GM18499 (cell line): Measurements from ENCODE around the gene KIF14.
"Not testable (repeated sequence)": the region's sequence is repeated elsewhere in the genome, so short reads cannot be mapped to it uniquely, and the experiment has no call there.

Source experiments
- ATAC-seq: cut with Tn5 transposase; IDR thresholded peaks from one replicate; pipeline ENCODE4 v1.9.1; 2021; ENCODE audit warnings: moderate number of reproducible peaks; ENCODE audit not compliant: insufficient read depth, unreplicated experiment

KIF14 gene

DNA sequence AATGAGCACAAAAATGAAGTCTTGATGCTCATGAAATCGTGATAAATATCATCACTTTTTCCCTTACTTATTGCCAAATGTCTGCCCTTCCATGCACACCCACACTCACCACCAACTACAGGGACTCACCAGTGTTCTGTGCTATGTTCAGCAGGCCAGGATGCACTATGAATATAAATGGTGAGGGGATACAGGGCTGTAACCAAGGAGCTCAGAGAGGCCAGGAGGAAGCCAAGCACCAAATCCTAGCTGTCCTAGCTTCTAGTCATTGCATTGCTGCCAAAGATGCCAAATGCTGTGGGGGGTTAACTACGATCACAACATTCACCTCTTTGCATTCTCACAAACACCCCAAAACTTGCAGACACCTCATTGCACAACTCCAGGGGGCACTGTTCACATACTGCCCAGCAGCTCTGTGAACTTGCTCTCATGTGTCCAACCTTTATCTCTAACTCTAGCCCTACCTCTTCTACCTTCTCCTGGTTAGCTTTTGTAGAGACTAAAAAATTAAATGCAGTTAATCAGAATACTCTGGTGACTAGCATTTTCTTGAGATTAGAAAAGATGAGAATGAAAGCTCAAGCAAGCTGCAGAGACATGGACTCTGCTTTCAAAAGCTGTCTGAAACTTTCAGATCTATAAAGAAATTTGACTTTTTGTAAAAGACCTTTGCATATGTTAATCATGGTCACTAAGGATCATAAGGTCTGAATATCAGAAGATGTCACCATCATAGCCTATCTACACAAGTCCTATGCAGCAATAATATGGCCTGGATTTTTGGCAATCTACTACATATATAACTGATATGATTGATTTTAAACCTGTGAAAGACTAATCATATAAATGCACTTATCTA lies 13.9 kb upstream of the KIF14 start:
- ATAC-seq: no peak

DNA sequence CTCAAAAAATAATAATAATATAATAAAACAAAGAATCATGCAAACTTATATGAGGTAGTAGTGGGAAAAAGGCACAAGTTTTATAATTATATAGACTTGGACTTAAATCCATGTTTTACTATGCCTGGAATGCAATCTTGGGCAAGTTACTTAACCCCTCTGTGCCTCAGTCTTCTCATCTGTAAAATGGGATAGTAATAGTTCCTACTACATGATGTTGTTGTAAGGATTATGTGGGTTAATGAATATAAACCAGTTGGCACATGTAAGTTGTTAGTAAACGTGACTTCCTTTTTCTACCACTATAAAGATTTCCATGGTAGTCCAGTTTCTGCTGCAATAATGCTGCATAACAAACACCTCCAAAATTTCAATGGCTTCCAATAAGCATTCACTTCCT lies 10.8 kb upstream of the KIF14 start:
- ATAC-seq: no peak

DNA sequence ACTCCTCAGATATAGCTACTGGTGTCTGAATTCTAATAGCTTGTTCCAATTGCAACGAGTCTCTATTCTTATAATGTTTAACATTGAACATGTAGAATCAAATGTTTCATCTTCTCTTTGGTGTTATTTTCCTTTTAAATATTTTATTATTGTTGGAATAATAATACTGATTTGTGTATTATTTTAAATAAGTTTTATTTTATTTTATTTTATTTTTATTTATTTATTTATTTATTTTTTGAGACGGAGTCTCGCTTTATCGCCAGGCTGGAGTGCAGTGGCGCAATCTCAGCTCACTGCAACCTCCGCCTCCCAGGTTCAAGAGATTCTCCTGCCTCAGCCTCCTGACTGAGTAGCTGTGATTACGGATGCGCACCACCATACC lies 10.0 kb upstream of the KIF14 start:
- ATAC-seq: not testable (repeated sequence)

DNA sequence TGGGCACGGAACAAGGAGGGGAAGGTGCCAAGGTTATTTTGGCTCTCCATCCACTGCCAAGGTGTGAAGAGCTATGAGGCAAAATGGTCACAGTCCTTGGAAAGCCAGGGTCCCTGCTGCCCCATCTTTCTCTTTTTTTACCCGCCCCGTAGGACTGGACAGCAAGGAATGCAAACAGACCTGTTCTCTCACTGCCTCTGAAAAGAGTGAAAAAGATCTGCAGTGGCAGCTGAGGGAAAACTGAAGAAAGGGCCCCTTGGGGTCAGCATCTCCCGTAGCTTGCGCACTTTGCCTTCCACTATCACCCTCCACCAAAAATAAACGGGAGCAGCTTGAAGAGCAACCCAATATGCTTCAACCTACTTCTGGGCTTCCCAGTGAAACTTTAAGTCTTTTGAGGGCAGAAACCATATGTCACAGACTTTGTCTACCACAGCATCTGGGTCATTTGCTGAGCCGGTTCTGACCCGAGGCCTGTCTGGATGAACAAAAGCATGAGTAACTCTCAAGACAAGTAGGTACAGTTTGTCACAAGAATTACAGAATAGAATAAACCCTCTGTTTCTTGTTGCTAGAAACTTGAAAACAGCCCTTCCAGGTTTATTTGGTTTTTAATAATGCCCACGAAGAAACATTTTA lies 9.4 kb upstream of the KIF14 start:
- ATAC-seq: no peak

DNA sequence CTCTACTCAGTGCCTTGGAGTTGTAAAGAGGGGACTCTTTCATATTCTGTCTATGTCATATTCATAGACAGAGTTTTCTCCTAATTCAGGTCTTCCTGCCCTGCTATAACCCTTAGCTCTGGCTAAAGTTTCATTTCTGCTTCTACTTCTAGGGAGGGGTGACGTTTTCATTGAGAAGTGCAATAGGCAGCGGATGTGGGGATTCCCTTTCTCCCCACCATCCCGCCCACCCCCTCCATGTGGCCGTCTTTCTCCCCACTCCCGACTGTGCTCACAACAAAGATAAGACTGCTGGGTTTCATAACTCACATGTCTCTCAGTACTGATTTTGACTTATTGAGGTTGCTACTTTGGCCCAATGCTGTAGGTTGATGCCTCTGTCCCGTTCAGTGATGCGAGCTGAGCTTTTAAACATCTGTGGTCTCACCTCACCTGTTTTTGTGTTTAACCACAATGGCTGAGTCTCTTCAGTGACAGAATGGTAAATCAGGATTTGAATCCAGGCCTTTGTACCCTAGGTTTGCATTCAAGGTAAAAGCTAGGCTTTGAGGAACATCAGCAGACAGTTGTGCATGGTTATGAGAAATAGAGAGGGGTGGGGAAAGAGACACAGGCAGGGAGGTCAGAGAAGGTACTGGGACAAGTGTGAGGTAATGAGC lies 7.8 kb upstream of the KIF14 start:
- peak; percentile 63 for ATAC-seq

DNA sequence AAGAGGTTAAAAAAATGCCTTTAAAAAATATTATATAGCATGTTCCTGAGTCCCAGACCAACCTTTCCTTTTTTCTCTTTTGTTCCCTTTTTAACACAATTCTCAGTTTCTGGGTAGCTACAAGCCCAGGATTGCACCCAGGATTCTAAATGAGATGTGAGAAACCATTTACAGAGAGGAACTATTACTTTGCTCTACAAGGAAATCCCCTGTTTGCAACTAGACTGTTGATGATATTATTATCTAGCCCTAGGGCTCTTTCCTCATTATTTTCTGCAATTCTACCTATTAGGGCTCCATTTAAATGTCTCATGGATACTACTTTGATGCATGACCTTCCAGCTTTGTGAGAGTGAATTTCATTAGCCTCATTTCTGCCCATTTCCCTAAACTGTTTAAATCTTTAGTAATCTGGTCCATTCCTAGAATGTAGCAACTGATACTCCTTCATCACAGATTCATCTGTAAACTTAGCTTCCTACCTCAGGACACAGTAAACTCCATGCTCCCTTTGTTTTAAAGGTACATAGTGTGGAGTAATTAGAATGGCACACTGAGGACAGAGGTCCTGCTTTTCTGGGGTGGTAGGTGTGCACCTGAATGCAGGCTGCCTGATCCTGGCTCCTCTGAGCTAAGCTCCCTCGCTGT lies 7.1 kb upstream of the KIF14 start:
- no peak for ATAC-seq

DNA sequence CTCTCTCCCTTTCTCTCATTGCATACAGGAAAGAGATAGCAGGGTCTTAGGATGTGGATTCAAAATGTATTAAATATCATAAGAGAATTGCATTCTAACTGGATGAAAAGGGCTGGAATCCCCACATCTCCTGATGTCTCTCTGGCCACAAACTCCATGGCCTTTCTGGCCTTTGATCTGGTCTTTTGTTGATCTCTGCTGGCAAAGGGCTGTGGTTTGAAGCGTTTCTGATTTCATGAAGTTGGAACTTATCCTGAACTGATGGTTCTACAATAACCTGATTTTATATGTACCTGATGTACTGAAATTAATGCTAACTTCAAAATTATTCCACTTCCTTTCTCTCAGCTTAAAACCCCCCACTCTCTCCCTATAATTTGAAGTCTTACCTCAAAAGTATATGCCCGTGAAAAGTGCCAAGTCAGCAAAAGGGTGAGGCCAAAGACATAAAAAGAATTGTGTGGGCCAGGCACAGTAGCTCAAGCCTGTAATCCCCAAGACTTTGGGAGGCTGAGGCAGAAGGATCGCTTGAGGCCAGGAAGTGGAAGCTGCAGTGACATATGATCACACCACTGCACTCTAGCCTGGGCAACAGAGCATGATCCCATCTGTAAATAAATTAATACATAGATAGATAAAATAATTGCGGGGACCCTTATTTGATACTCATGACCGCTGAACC lies 6.4 kb upstream of the KIF14 start:
- no peak for ATAC-seq

DNA sequence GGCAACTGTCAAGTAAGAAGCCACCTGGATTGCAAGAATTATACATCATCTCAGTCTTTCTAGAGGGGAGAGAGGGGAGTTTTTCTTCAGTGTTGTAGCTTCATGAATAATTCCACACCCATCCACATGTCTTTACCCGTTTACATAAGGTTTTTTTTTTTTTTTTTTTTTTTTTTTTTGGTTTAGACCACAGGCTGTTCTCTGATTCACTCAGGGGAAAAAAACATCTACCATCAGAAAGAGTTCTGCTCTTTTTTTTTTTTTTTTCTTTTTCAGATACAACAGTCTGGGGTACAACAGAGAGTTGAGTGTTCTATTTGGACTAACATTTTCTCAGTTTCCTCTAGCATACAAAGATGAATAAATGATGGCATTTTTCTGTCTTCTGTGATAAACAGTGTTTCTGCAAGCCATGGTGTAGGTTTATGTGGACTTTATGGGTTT lies 4.9 kb upstream of the KIF14 start:
- ATAC-seq: no peak

DNA sequence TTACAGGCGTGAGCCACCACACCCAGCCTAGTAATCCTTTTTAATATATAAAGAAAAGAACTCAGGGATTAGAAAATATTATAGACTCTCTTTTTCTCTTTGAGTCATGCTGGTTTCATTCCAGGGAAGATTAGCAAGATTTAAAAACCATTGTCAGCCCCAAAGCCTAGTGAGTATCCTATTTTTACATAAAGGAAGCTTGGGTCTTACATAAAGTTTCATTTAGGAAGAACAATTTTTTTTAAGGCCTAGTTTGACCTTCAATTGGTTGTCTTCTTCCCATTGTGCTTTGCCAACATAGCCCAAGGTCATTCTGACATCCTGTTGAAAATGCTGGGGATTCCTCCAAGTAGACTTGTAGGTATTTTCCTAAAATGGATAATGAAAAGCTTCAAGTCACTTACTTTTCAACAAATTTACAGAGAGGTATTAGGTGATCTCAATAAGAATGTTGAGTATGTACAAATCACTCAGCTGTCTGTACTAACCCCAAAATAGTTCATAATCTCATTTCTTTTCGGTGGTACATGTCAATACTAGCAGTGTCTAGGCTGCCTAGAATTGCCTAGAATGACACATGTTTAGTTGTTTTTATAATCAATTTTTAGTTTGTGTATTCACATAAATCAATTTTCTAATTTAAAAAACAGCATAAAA lies 4.3 kb upstream of the KIF14 start:
- no peak for ATAC-seq

DNA sequence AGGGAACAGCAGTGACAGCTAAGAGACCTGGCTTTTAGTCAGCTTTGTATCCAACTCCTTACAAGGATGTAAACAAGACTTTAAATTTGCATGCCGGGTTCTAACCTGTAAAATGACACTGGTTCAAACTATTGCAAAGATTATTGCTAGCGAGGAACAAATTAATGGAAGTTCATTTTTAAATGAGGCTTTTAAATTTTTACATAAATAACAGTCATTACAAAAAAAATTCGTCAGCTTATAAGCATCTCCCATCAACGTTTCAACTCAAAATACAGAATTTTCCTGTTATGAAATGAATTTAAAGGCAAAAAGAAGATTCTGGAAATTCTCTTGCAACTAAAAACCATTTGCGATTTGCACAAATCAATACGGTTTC lies 668 bp downstream of the KIF14 start:
- no peak for ATAC-seq

DNA sequence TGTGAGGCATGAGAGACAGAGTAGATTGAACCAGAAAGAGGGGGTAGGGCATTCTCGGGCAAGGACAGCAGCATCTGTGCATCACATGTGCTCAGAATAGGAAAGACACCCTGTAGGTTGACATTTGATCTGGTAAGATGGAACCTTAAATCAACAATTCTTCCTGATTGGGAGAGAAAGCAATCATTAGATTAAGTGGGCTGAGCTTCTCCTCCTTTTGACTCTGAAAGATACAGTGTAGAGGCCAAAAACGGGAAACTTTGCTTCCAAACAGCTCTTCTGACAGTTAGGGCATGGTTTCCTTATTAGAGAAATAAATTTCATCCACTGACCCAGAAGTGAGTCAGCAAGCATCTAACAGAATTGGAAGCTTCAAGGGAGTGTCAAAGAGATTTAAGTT lies 9.7 kb downstream of the KIF14 start:
- ATAC-seq: no peak

DNA sequence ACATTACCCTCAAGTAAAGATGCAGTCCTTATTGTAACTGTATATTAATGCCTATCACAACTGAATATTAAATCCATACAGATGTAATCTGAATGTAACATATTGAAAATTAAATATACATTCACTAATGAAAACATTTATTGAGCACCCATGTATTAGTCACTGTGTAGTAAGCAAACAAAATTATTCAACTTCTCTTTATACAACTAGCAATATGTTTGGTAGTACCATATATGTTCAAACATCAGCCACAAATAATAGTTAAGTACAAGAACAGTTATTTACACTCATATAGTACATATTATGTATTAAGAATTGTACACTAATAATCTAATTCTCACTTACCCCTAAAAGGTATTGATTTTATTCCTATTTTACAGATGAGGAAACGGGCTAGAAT lies 17.9 kb downstream of the KIF14 start:
- no peak for ATAC-seq

DNA sequence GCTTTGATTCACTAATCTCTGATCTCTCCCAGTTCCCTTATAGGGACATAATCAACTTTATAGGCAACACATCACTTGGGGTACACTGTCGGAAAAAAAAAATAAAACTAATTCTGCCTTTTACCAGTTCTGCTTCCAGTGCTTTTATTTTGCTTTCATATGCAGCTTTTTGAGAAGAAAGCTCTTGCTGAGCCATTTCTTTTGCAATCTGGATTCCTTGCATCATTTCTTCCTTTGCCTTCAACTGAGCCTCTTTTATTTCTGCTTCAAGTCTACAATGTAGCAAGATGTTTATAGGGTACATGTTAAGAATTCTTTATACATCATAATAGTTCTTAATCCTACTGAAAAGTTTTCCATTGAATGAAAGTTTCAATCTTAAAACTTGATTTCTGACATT lies 30.6 kb downstream of the KIF14 start:
- ATAC-seq: no peak

DNA sequence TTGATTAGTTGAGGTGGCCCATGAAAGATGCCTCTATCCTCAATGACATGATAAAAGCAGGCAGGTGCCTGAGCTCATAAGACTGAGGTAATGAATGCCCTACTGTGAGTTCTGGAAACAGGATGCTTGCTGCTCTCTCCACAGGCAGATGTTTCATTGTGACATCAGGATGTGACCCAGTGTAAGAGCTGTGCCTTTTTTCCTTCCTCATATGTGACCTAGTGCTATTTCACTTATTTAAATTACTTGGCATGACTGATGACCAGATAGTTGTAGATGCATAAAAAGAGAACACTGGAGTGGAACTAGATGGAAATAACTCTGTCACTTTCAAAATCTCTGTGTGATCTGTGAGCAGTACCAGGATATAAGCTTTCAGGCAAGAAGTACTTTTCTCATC lies 31.9 kb downstream of the KIF14 start:
- ATAC-seq: no peak

DNA sequence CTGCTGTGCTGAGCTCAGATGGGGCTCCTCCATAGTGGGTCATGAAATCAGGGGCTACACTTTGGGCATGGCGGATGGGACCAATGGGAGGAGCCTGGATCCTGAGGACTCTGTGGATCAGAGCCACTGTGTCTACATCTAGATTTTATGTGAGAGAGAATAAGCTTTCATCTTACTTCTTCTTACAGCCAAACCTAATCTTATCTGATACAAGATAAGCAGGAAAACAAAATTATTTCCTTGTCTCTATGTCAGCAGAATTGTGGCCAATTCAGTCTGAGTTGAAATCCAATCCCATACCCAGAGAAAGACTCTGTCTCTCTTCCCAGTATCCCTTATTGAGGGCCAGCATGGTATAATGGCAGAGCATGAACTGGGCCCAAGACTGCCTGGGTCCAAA lies 56.2 kb downstream of the KIF14 start:
- ATAC-seq: no peak

DNA sequence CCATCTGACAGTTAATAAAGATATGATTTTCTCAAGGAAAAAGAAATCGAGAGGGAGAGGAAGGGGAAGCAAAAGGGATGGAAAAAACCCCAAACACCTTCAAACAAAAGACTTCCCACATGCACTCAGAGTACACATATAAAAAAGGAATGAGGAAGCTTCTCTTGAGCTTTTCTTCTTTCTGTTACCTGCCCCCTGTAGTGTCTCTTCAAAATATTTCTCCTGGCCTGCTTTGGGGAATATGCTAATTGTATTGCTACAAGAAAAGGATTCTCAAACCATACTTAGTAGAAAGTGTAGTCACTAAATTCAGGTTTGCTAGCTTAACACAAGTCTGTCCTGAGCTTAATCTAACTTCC lies 58.7 kb downstream of the KIF14 start:
- ATAC-seq: peak; percentile 25

DNA sequence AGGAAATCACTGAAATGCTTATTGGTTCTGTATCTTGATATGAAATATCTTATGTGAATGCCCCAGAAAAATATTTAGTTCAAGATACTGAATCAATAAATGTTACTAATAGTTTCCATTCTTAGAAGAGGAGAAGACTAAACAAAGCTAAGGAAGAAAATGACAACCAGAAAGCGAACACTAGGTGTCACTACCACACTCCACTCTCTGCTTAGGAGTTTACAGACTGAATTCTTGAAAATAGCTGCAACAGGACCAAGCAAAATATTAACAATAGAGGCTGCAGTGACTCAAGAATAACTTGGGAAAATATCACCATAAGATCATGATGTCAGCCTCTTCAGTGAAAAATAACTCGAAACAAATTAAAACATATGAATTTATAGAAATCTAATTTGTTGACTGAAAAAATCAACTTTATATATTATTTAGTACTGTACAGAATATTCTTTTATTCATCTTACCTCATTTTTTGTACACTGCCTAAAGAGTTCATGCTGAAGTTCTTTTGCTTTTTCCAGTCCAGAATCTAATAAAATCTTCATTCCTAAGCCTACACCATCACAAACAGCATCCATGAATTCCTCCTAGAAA lies 61.6 kb downstream of the KIF14 start:
- ATAC-seq: no peak

DNA sequence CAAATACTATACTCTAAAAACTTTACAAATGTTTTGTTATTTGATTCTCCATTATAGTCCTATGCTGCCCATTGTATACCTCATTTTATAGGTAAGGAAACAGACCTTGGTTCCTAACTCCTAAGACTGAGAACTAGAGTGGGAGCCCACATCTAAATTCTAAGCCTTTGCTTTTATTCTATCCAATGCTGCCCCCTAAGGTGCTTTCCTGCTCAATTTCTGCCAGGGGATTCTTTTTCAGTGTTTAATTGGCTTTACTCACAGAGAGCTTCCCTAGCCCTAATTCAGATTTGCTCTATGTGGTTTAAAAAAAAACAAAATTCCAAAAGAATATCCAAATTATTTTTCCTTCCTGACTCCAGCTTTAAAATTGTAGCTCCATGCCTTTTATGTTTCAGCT lies 64.5 kb downstream of the KIF14 start:
- no peak for ATAC-seq

DNA sequence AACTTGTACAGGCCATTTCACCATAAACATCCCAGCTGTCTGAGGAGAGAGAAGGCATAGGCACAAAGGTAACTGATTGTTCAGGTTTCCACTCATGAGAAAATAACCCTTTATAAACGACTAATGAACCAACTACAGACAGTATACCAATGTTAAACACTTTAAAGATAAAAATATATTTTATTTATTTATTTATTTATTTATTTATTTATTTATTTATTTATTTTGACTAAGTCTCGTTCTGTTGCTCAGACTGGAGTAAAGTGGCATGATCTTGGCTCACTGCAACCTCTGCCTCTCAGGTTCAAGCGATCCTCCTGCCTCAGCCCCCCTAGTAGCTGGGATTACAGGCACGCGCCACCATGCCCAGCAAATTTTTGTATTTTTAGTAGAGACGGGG lies 67.8 kb downstream of the KIF14 start:
- not testable (repeated sequence) for ATAC-seq

DNA sequence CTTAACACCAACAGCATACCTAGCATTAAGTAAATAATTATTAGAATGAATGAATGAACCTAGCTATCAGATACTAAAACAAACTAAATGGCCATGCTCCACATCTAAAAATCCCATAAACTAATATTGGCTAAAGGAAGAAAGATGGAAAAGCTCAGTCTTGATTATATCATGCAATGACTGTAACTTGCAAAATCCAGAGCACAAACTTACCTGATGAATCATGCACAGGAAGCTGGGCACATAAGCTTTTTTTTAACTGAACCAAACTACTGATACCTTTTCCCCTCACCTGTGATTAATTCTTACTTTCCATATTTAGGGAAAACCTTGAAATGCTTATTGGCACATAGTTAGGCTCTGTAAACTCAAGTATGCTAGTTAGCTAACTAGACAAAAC lies 70.2 kb downstream of the KIF14 start:
- ATAC-seq: no peak
